KMS-11 (cell line): ENCODE data around the gene NUDT21.

Experiments used
- H2AFZ ChIP-seq: fragments of 200-600 bp; sonication (generic); 2 replicates; pipeline ENCODE4 v1.6.1; 2016; ENCODE audit warnings: antibody characterized with exemption, mixed run types, low read depth
- H3K27ac ChIP-seq: fragments of 200-600 bp; sonication (generic); 2 replicates; pipeline ENCODE4 v1.6.1; 2016; ENCODE audit warnings: mild to moderate bottlenecking, mixed run types
- H3K27me3 ChIP-seq: fragments of 200-600 bp; sonication (generic); 2 replicates; pipeline ENCODE4 v1.6.1; 2017; ENCODE audit warnings: mild to moderate bottlenecking, low read depth, mixed run types, moderate library complexity; ENCODE audit not compliant: insufficient read depth
- H3K36me3 ChIP-seq: fragments of 200-600 bp; sonication (generic); 2 replicates; pipeline ENCODE4 v1.6.1; 2017; ENCODE audit warnings: mild to moderate bottlenecking, mixed run types; ENCODE audit not compliant: insufficient read depth
- H3K4me1 ChIP-seq: fragments of 200-600 bp; sonication (generic); 2 replicates; pipeline ENCODE4 v1.6.1; 2016; ENCODE audit warnings: mild to moderate bottlenecking, low read depth, mixed run types; ENCODE audit not compliant: poor library complexity, severe bottlenecking
- H3K4me2 ChIP-seq: fragments of 200-600 bp; sonication (generic); 2 replicates; pipeline ENCODE4 v1.7.0; 2016; ENCODE audit warnings: mild to moderate bottlenecking, mixed run types
- H3K4me3 ChIP-seq: fragments of 200-600 bp; sonication (generic); IDR thresholded peaks from 2 replicates; pipeline ENCODE4 v1.6.1; 2017; ENCODE audit warnings: low read depth, low read length, mixed read lengths; ENCODE audit not compliant: insufficient read depth
- H3K79me2 ChIP-seq: fragments of 200-600 bp; sonication (generic); 2 replicates; pipeline ENCODE4 v1.6.1; 2016; ENCODE audit warnings: low read depth, mixed run types; ENCODE audit not compliant: insufficient read depth
- H3K9ac ChIP-seq: fragments of 200-600 bp; sonication (generic); 2 replicates; pipeline ENCODE4 v1.6.1; 2016; ENCODE audit warnings: mild to moderate bottlenecking, mixed run types
- H4K20me1 ChIP-seq: fragments of 200-600 bp; sonication (generic); 2 replicates; pipeline ENCODE4 v1.6.1; 2016; ENCODE audit warnings: mild to moderate bottlenecking, mixed run types; ENCODE audit not compliant: insufficient read depth
- TF ChIP-seq, protein P1 (sequence below): fragments of 200-600 bp; sonication (generic); conservative IDR thresholded peaks from 2 replicates; pipeline ENCODE4 v1.6.1; 2017; ENCODE audit warnings: low read depth, mild to moderate bottlenecking, antibody characterized with exemption, low read length, moderate library complexity, mixed read lengths

NUDT21 gene

DNA sequence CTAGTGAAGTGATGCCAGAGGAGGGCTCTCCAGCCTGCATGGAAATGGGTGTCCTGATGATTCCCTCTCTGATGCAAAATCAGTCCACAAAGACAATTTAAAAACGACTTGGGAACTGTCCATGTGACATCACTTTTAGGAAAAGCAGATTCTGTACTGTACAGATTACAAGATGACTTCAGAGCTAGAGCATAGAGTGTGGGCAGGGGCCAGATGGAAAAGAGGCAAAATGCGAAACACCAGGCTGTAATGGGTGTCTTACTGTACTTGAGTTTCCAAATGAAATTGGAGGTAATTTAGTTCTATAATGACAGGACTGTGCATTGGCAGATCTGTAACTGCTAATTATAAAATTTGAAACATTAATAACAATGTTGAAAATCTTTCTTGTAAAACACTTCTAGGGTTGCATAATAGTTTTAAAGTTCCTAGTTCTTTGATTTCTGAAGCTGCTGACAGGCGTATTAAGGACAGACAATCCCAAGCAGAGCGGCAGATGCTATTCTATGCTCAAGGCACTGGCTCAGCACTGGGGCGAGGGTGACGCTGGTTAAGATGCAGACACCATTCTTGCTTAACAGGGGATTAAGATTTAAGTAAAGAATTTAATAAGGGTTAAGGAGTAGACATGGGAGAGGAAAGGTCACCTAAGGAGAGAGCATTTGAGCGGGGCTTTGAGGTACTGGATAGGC lies 29.8 kb upstream of the NUDT21 start:
- H3K4me1 ChIP-seq: peaks cover 31% of the 10 kb centered on the region
- no peaks in the 10 kb centered on the region for H3K79me2 ChIP-seq
- no peaks in the 10 kb centered on the region for H3K27me3 ChIP-seq
- no peak overlapping the region for H2AFZ ChIP-seq
- H3K36me3 ChIP-seq: no peaks in the 10 kb centered on the region
- H3K27ac ChIP-seq: no peak overlapping the region
- no peak overlapping the region for H3K4me3 ChIP-seq
- no peak overlapping the region for H3K9ac ChIP-seq
- TF ChIP-seq, protein P1, sequence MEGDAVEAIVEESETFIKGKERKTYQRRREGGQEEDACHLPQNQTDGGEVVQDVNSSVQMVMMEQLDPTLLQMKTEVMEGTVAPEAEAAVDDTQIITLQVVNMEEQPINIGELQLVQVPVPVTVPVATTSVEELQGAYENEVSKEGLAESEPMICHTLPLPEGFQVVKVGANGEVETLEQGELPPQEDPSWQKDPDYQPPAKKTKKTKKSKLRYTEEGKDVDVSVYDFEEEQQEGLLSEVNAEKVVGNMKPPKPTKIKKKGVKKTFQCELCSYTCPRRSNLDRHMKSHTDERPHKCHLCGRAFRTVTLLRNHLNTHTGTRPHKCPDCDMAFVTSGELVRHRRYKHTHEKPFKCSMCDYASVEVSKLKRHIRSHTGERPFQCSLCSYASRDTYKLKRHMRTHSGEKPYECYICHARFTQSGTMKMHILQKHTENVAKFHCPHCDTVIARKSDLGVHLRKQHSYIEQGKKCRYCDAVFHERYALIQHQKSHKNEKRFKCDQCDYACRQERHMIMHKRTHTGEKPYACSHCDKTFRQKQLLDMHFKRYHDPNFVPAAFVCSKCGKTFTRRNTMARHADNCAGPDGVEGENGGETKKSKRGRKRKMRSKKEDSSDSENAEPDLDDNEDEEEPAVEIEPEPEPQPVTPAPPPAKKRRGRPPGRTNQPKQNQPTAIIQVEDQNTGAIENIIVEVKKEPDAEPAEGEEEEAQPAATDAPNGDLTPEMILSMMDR: no peak
- no peaks in the 10 kb centered on the region for H4K20me1 ChIP-seq
- H3K4me2 ChIP-seq: no peak overlapping the region

DNA sequence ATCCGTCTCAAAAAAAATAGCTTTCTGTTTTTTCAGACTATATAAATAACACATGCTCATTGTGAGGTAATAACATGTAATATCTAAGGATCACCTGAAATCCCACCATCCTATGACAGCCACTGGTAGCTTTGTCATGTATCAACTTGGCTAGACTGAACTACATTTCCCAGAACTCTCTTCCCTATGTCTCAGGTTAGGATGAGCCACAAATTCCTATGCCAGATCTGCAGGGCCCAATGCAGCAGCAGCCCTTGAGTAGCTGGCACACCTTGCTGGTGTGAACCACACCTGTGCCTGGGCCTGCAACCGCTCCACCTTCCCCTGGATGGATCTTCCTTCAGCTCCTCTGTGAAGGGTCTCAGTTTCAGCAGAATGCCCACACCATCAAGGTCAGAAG lies 28.3 kb upstream of the NUDT21 start:
- no peaks in the 10 kb centered on the region for H3K36me3 ChIP-seq
- H4K20me1 ChIP-seq: no peaks in the 10 kb centered on the region
- H3K4me2 ChIP-seq: no peak overlapping the region
- H3K4me3 ChIP-seq: no peak overlapping the region
- TF ChIP-seq, protein P1: no peak
- H3K79me2 ChIP-seq: no peaks in the 10 kb centered on the region
- H3K27me3 ChIP-seq: no peaks in the 10 kb centered on the region
- H3K27ac ChIP-seq: no peak overlapping the region
- H2AFZ ChIP-seq: no peak overlapping the region
- H3K9ac ChIP-seq: no peak overlapping the region
- H3K4me1 ChIP-seq: peaks cover 32% of the 10 kb centered on the region

DNA sequence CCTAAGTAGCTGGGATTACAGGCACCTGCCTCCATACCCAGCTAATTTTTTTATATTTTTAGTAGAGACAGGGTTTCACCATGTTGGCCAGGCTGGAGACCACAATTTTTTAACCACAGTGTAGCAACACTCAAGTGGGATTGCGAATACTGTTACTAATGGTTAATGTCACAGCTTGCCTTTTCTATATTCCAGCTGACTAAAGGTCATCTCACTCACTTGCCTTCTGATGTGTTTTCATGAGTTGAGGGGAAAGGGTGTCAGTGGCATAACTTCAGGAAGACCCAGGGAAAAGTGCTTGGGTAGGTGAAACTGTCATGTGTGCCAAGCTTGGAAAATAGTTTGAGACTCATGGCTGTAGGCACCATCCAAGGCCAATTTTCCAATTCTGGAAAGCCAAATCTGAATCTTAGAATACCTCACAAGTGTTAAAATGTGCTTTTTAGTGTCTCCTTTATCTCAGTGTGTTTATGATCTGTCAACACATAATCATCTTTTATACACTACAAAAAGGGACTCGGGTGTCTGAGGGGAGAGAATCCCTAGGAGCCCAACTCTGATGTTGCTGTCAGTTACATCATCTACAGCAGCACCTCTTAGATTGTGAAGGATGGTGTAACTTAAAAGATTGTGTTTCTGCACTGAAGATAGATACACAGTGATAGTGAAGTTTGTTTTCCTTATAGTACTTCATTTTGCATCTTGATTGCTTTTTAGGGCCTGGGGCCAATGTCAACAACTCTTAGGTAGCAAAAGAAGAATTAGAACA lies 27.3 kb upstream of the NUDT21 start:
- no peaks in the 10 kb centered on the region for H3K79me2 ChIP-seq
- H3K4me2 ChIP-seq: no peak overlapping the region
- TF ChIP-seq, protein P1: no peak
- H3K36me3 ChIP-seq: 0 out of 2 replicates have a peak, but pooled peaks cover 6% of the 10 kb centered on the region
- no peaks in the 10 kb centered on the region for H3K27me3 ChIP-seq
- H3K4me1 ChIP-seq: peaks cover 32% of the 10 kb centered on the region
- H3K27ac ChIP-seq: no peak overlapping the region
- no peak overlapping the region for H3K9ac ChIP-seq
- no peak overlapping the region for H3K4me3 ChIP-seq
- no peaks in the 10 kb centered on the region for H4K20me1 ChIP-seq
- H2AFZ ChIP-seq: no peak overlapping the region

DNA sequence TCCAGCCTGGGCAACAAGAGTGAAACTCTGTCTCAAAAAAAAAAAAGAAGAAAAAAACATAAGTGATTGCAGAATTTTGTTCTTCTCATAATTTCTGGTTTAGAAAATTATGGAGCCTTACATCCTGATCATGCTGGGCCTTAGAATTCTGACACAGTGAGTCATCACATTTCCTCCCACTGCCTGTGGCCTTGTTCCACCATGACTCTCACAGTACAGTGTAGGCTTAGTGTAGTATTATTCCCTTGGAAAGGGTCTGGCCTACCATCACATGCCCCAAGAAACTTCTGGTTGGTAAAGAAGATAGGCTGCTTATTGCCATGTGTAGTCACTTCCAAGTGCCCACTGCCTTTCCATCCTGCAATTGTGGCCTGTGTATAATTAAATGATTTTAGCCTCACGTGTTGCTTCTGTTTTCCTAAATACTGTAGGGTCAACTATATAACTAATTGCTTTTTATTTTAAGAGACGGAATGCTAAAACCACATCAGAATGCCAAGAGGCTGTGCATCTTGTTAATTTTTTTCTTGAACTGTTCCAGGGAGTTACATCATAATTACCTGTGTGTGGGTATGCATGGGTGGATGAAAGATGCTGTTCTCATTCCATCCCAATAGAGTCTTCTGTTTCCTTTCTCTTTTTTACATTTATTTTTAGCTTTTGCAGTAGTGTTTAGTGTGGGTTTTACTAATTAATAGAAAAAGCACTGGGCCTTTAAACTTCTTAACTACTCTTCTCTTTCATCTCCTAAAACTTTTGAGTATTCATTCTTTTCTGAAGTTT lies 26.2 kb upstream of the NUDT21 start:
- Histone ChIP-seq H3K27me3 (no peaks in the 10 kb centered on the region), H3K36me3 (0 out of 2 replicates have a peak, but pooled peaks cover 6% of the 10 kb centered on the region), H3K4me3 (no peak overlapping the region), H3K4me2 (no peak overlapping the region), H3K4me1 (peaks cover 29% of the 10 kb centered on the region), H4K20me1 (no peaks in the 10 kb centered on the region), H3K9ac (no peak overlapping the region), H3K27ac (no peak overlapping the region), H2AFZ (no peak overlapping the region), H3K79me2 (no peaks in the 10 kb centered on the region)
- TF ChIP-seq, protein P1: no peak
